Ovary (tissue), 3 donors: ENCODE data around the gene CD200R1.

Experiments
- POLR2A ChIP-seq: fragments of 450-650 bp; IDR thresholded peaks from one replicate; pipeline ENCODE4 v1.6.1; 2017; ENCODE audit warnings: antibody characterized with exemption, mild to moderate bottlenecking, moderate library complexity
- TF ChIP-seq, protein P1 (sequence below), 3 donors: fragments of 450-650 bp in 2 of 3; fragments of 200-600 bp in 1 of 3; IDR thresholded peaks; one replicate each; pipeline versions ENCODE4 v1.5.1 to v1.8.0; 2016 to 2022; ENCODE audit warnings: antibody characterized with exemption in 3 of 3, mild to moderate bottlenecking in 1 of 3
- donor health status: DM: no; HTN: no; CAD: no.

DNA sequence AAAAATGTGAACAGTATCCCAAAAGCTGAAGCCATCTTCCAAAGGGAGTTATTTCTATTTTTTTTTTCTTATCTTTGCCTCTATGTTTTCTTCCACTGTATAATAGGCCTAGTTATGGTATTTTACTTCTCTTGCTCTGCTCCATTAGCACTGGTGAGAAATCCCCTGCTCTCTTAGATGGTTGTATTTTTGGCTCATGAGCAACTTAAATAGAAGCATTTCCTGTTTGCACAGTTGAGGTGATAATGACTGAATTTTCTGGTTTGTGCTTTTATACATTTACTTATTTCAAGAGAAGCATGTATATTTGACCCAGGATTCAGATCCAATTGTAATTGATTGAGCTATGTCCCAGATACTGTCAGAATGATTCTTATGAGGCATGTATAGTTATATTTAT lies 66.7 kb downstream of the CD200R1 start:
- TF ChIP-seq, protein P1, sequence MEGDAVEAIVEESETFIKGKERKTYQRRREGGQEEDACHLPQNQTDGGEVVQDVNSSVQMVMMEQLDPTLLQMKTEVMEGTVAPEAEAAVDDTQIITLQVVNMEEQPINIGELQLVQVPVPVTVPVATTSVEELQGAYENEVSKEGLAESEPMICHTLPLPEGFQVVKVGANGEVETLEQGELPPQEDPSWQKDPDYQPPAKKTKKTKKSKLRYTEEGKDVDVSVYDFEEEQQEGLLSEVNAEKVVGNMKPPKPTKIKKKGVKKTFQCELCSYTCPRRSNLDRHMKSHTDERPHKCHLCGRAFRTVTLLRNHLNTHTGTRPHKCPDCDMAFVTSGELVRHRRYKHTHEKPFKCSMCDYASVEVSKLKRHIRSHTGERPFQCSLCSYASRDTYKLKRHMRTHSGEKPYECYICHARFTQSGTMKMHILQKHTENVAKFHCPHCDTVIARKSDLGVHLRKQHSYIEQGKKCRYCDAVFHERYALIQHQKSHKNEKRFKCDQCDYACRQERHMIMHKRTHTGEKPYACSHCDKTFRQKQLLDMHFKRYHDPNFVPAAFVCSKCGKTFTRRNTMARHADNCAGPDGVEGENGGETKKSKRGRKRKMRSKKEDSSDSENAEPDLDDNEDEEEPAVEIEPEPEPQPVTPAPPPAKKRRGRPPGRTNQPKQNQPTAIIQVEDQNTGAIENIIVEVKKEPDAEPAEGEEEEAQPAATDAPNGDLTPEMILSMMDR (IDR thresholded peaks at IDR 0.05) = no peak
- TF ChIP-seq POLR2A = no peak
